A549 (cell line): ENCODE results near the gene TRIM37. TPM values are rescaled to one million over a fixed set of nuclear protein-coding genes. Genes with fewer than 3 reads are reported as not detected.

ENCODE experiments used
- ATAC-seq, 2 experiments: fragments of 200-7000 bp in 1 of 2; fragments of >200 bp in 1 of 2; cut with Nextera tagmentation in 1 of 2; cut with Tn5 transposase in 1 of 2; 3 replicates each; pipeline versions ENCODE4 v1.8.0 to v1.9.1; 2018 to 2020; ENCODE audit warnings: mild to moderate bottlenecking in 1 of 2, moderate library complexity in 1 of 2
- CTCF ChIA-PET: fragments of 300-600 bp; sonication (Branson Sonifier 250); formaldehyde crosslinking; extraction: SDS; loops from one replicate; lab custom pipeline; 2021; ENCODE audit warnings: antibody characterized with exemption, inconsistent platforms; lab: Yijun Ruan, JAX
- POLR2A ChIA-PET: fragments of 350-600 bp; formaldehyde crosslinking; extraction: SDS; loops from one replicate; lab custom pipeline; 2021; ENCODE audit warnings: antibody characterized with exemption, inconsistent platforms; lab: Yijun Ruan, JAX
- DNase-seq, 2 experiments: peaks; one replicate each; pipeline versions ENCODE4 v3.0.0 to v3.0.0-alpha.2; 2011 to 2016; ENCODE audit warnings: low read depth in 1 of 2, low spot score in 1 of 2
- FAIRE-seq: peaks from 2 replicates; lab custom pipeline; 2011; peaks lifted over from hg19 to GRCh38; lab: Jason Lieb, UNC
- H3K27ac ChIP-seq, 2 experiments: fragments of >200 bp; sonication (Bioruptor Twin); formaldehyde crosslinking; 3 replicates each; pipeline ENCODE4 v1.5.1; 2016 to 2017
- H3K4me1 ChIP-seq: fragments of >200 bp; sonication (Bioruptor Twin); formaldehyde crosslinking; 3 replicates; pipeline ENCODE4 v1.6.1; 2016
- H3K4me2 ChIP-seq: fragments of >200 bp; sonication (Bioruptor Twin); formaldehyde crosslinking; 3 replicates; pipeline ENCODE4 v1.6.1; 2016
- H3K4me3 ChIP-seq: fragments of >200 bp; sonication (Bioruptor Twin); formaldehyde crosslinking; 3 replicates; pipeline ENCODE4 v1.5.1; 2016
- H3K9me3 ChIP-seq: fragments of >200 bp; sonication (Bioruptor Twin); formaldehyde crosslinking; 3 replicates; pipeline ENCODE4 v1.6.1; 2016
- ATOH8 ChIP-seq: fragments of 250-450 bp; sonication (Bioruptor Pico); IDR thresholded peaks from 2 replicates; pipeline ENCODE4 v1.5.0; 2020; ENCODE audit warnings: low read depth, mild to moderate bottlenecking, moderate library complexity
- CBX8 ChIP-seq: fragments of 200-600 bp; sonication (generic); IDR thresholded peaks from 2 replicates; pipeline ENCODE4 v1.6.1; 2016
- CHD4 ChIP-seq: fragments of 200-600 bp; sonication (generic); IDR thresholded peaks from 2 replicates; pipeline ENCODE4 v1.6.1; 2016; ENCODE audit warnings: antibody characterized with exemption, mild to moderate bottlenecking, borderline replicate concordance
- E2F6 ChIP-seq: IDR thresholded peaks from 2 replicates; pipeline ENCODE4 v1.6.1; 2012; ENCODE audit warnings: low read depth, borderline replicate concordance
- EHF ChIP-seq: fragments of 250-450 bp; sonication (Bioruptor Pico); IDR thresholded peaks from 2 replicates; pipeline ENCODE4 v1.5.0; 2020; ENCODE audit warnings: mild to moderate bottlenecking
- FOSB ChIP-seq: fragments of 250-450 bp; sonication (Bioruptor Pico); IDR thresholded peaks from 2 replicates; pipeline ENCODE4 v1.5.0; 2020; ENCODE audit warnings: mild to moderate bottlenecking, moderate library complexity
- FOSL2 ChIP-seq, 2 experiments: fragments of 450-650 bp in 1 of 2; fragments of >200 bp in 1 of 2; sonication (Bioruptor Twin) in 1 of 2; formaldehyde crosslinking; IDR thresholded peaks; 2 replicates each; pipeline versions ENCODE4 v1.5.0 to v1.6.1; 2016 to 2020; ENCODE audit warnings: mild to moderate bottlenecking in 1 of 2, moderate library complexity in 1 of 2
- GATA3 ChIP-seq: IDR thresholded peaks from 2 replicates; pipeline ENCODE4 v1.6.1; 2012; ENCODE audit warnings: borderline replicate concordance
- HOXB13 ChIP-seq: fragments of 250-450 bp; sonication (Bioruptor Pico); IDR thresholded peaks from 2 replicates; pipeline ENCODE4 v1.5.0; 2020; ENCODE audit warnings: low read depth, mild to moderate bottlenecking, moderate library complexity
- MAZ ChIP-seq: fragments of 150-350 bp; IDR thresholded peaks from 2 replicates; pipeline ENCODE4 v1.6.1; 2014; ENCODE audit warnings: antibody characterized with exemption, low read depth, low read length, borderline replicate concordance
- MYC ChIP-seq: IDR thresholded peaks from 2 replicates; pipeline ENCODE4 v1.6.1; 2012; ENCODE audit warnings: mild to moderate bottlenecking, inconsistent platforms, low read length, improper control_type of control experiment, borderline replicate concordance
- RAD21 ChIP-seq, 2 experiments: fragments of >200 bp in 1 of 2; sonication (Bioruptor Twin) in 1 of 2; formaldehyde crosslinking in 1 of 2; IDR thresholded peaks in 1 of 2; conservative IDR thresholded peaks in 1 of 2; 2 replicates in 1 of 2; 3 replicates in 1 of 2; pipeline ENCODE4 v1.6.1; 2012 to 2018; ENCODE audit warnings: inconsistent platforms in 1 of 2
- REST ChIP-seq: fragments of 200-600 bp; sonication (generic); IDR thresholded peaks from 2 replicates; pipeline ENCODE4 v1.6.1; 2016; ENCODE audit warnings: antibody characterized with exemption, mild to moderate bottlenecking, moderate library complexity
- SREBF2 ChIP-seq: fragments of 450-650 bp; IDR thresholded peaks from 2 replicates; pipeline ENCODE4 v1.6.1; 2014; ENCODE audit warnings: mild to moderate bottlenecking, moderate library complexity
- TP53 ChIP-seq: fragments of 250-450 bp; sonication (Bioruptor Pico); IDR thresholded peaks from 2 replicates; pipeline ENCODE4 v1.5.0; 2021; ENCODE audit warnings: mild to moderate bottlenecking, moderate library complexity
- WGBS: methylation state at CpG from one replicate; pipeline ENCODE4 v1.1.6; 2017; ENCODE audit errors: missing lambda C conversion rate; 5-methylcytosine and 5-hydroxymethylcytosine counted together
- polyA plus RNA-seq, 4 experiments: library from polyadenylated mRNA; depleted of rRNA in 3 of 4; stranded (reverse); fragments of >200 nt; fragmentation: RNase III in 1 of 4; extraction: RNeasy Plus Mini Kit Qiagen cat#74134 plus additional on column Dnase treatment in 1 of 4; gene quantifications; 2 replicates in 3 of 4; 3 replicates in 1 of 4; pipeline ENCODE4 v1.2.3, GENCODE V29; 2011 to 2017
- small RNA-seq, 6 experiments: library from RNA; depleted of rRNA; stranded (forward); fragments of <200 nt; gene quantifications; one replicate each; pipeline ENCODE3, GENCODE V24; 2012

Gene TRIM37
- polyA plus RNA-seq, 2 of the 4 experiments (the other 2 are of a cell fraction) = 29.4 to 56.3 TPM

GRCh38 chr17:58936295-58936694 is 170.4 kb downstream of the TRIM37 start (continued):
- TF ChIP-seq FOSB (CRISPR knock-in tag) (no peak), FOSL2 (IDR thresholded peaks at IDR 0.05) (no peak), FOSL2 (CRISPR knock-in tag; IDR thresholded peaks at IDR 0.05) (no peak), MAZ (no peak), SREBF2 (no peak), E2F6 (no peak)

- CTCF ChIA-PET = no interaction called here
Measured at GRCh38 chr17:58932956-58933355, 173.7 kb downstream of the TRIM37 start.

More at GRCh38 chr17:58932956-58933355, 173.7 kb downstream of the TRIM37 start:
- no peak for DNase-seq
- Histone ChIP-seq H3K4me2 (no peak overlapping the region), H3K9me3 (no peaks in the 10 kb centered on the region), H3K27ac (no peak overlapping the region)
- no peak for ATAC-seq
- no peak for TF ChIP-seq REST
- TF ChIP-seq CBX8 = no peak
- no peak for TF ChIP-seq HOXB13 (CRISPR knock-in tag)
- no peak for TF ChIP-seq TP53 (CRISPR knock-in tag)
- no peak for TF ChIP-seq ATOH8 (CRISPR knock-in tag)
- no peak for TF ChIP-seq GATA3
- TF ChIP-seq EHF = no peak
- no peak for TF ChIP-seq MYC
- no peak for TF ChIP-seq CHD4
- TF ChIP-seq RAD21 (conservative IDR thresholded peaks at IDR 0.05 in 1 of 2, IDR thresholded peaks at IDR 0.05 in 1 of 2) = no peak
- TF ChIP-seq FOSB (CRISPR knock-in tag) = no peak
- TF ChIP-seq, all 56 proteins: peak for 0
- Histone ChIP-seq H3K4me3 (no peak overlapping the region), H3K4me1 (no peaks in the 10 kb centered on the region)
- 43% methylated on average over 3 of the region's 3 CpGs for WGBS
- POLR2A ChIA-PET = no interaction called here
- no peak for FAIRE-seq

Small RNAs within 50 kb of the gene (small RNA-seq; reads per million reads assigned to genes)
- gene MIR301A (67.9 to 5,719 (median 4,757) reads per million in 6 experiments), gene MIR454 (13.0 to 1,911 (median 1,096) reads per million in 6 experiments), gene RN7SL716P (0 reads per million in 6 experiments), gene RNU2-58P (0 to 12.0 (median 1.4) reads per million in 6 experiments)

Other genes starting within 250 kb of the TRIM37 start
- gene SKA2, start 48.3 kb upstream of the TRIM37 start, polyA plus RNA-seq (2011; rRNA removed) = 43.4 and 59.6 TPM in 2 replicates
- gene SKA2, start 48.3 kb upstream of the TRIM37 start, polyA plus RNA-seq (2017; fragmentation: RNase III; extraction: RNeasy Plus Mini Kit Qiagen cat#74134 plus additional on column Dnase treatment) = 138 to 148 TPM (median 147 TPM) in 3 replicates
- 54.4 and 66.4 TPM in 2 replicates for gene PRR11, start 48.9 kb upstream of the TRIM37 start, polyA plus RNA-seq (2011; rRNA removed)
- gene PRR11, start 48.9 kb upstream of the TRIM37 start, polyA plus RNA-seq (2017; fragmentation: RNase III; extraction: RNeasy Plus Mini Kit Qiagen cat#74134 plus additional on column Dnase treatment) = 58.1 to 70.9 TPM (median 66.9 TPM) in 3 replicates
- 27.3 and 30.6 TPM in 2 replicates for gene SMG8, start 103.2 kb upstream of the TRIM37 start, polyA plus RNA-seq (2011; rRNA removed)
- 20.1 to 21.3 TPM (median 20.9 TPM) in 3 replicates for gene SMG8, start 103.2 kb upstream of the TRIM37 start, polyA plus RNA-seq (2017; fragmentation: RNase III; extraction: RNeasy Plus Mini Kit Qiagen cat#74134 plus additional on column Dnase treatment)
- gene GDPD1, start 113.6 kb upstream of the TRIM37 start, polyA plus RNA-seq (2011; rRNA removed) = 6.4 and 6.7 TPM in 2 replicates
- 1.5 to 2.4 TPM (median 2.3 TPM) in 3 replicates for gene GDPD1, start 113.6 kb upstream of the TRIM37 start, polyA plus RNA-seq (2017; fragmentation: RNase III; extraction: RNeasy Plus Mini Kit Qiagen cat#74134 plus additional on column Dnase treatment)
- gene YPEL2, start 224.8 kb upstream of the TRIM37 start, polyA plus RNA-seq (2011; rRNA removed) = 8.2 and 9.6 TPM in 2 replicates
- gene YPEL2, start 224.8 kb upstream of the TRIM37 start, polyA plus RNA-seq (2017; fragmentation: RNase III; extraction: RNeasy Plus Mini Kit Qiagen cat#74134 plus additional on column Dnase treatment) = 2.2 to 5.4 TPM (median 4.7 TPM) in 3 replicates